GM12872 (cell line): ENCODE data around the gene CLDN5.

Experiments
- CTCF ChIP-seq: IDR thresholded peaks from 3 replicates; pipeline ENCODE4 v1.5.1; 2011; ENCODE audit warnings: low read depth, mild to moderate bottlenecking, low read length, moderate library complexity; ENCODE audit not compliant: insufficient read depth

The CLDN5 gene

GRCh38 chr22:19555651-19556050 is 31.4 kb upstream of the CLDN5 start:
- TF ChIP-seq CTCF, result no peak

DNA sequence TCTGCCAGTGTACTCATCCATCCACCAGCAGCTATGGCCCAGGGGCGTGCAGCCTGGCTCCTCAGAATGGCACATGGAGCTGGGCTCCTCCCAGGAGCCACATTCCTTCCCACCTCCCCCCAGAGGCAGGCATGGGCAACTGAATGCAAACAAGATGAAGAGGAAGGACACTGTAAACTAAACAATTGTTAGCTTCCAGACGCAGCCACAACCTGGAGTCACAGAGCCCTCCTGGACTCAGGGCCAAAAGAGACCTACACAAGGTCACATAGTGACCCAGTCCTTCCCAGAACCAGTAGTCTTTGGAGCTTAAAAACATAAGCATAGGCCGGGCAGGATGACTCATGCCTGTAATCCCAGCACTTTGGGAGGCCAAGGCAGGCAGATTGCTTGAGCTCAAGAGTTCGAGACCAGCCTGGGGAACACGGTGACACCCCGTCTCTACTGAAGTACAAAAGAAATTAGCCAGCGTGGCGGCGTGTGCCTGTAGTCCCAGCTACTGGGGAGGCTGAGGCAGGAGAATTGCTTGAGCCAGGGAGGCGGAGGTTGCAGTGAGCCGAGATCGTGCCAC is 30.7 kb upstream of the CLDN5 start:
- TF ChIP-seq CTCF, result no peak

GRCh38 chr22:19553201-19553600 is 29.0 kb upstream of the CLDN5 start:
- no peak for TF ChIP-seq CTCF

- no peak for TF ChIP-seq CTCF
Observed at GRCh38 chr22:19550382-19550781, 26.2 kb upstream of the CLDN5 start.

DNA sequence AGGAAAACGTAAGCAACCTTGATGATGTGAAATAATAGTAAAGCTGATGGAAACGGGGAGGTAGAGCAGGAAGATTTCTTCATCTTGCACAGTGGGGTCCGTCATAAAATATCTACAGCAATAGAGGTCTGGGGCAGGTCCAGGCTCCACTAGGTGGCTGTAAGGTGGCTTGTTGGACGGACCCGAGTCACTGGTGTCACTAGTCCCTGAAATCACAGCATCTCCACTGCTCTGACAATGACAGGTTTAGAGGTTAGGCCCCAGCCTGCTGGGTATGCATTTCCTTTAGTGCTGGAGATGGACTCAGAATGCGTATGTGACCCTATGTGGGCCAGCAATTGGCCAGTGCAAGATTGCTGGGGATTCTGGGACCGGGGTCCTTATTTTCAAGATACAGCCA is 25.2 kb upstream of the CLDN5 start:
- no peak for TF ChIP-seq CTCF

DNA sequence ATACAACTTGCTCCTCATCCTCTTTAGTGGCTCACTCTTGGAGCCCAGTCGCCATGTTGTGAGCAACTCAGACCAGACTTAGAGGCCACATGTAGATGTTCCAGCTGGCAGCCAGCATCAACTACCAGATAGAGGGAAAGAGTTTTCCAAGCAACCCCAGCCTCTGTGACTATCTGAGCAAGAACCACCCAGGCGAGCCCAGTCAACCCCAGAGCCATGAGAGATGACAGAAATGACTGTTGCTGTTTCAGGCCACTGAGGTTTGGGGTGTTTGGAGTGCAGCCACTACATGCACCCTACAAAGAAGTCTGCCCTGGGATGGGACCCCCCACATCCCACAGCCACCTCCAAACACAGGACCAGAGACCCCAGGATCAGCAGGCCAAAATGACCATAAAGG is 24.8 kb upstream of the CLDN5 start:
- no peak for TF ChIP-seq CTCF

GRCh38 chr22:19547620-19548019 is 23.4 kb upstream of the CLDN5 start:
- TF ChIP-seq CTCF, result no peak
